GM10248 (cell line): ENCODE data around the gene KRTAP1-5.

Experiments used
- CTCF ChIA-PET: fragments of 300-600 bp; sonication (Branson Sonifier 250); formaldehyde crosslinking; extraction: SDS; loops from one replicate; lab custom pipeline; 2021; ENCODE audit warnings: antibody characterized with exemption; lab: Yijun Ruan, JAX
- POLR2A ChIA-PET: fragments of 350-650 bp; sonication (Branson Sonifier 250); formaldehyde crosslinking; extraction: SDS; loops from one replicate; lab custom pipeline; 2020; ENCODE audit warnings: antibody characterized with exemption; lab: Yijun Ruan, JAX
- DNase-seq: peaks from one replicate; pipeline ENCODE4 v3.0.0; 2012; ENCODE audit errors: extremely low spot score
- TF ChIP-seq, protein P1 (sequence below): IDR thresholded peaks from 2 replicates; pipeline ENCODE4 v1.5.1; 2012; ENCODE audit warnings: mild to moderate bottlenecking, low read depth; ENCODE audit errors: extremely low read depth, missing control alignments, control extremely low read depth

KRTAP1-5 gene

GRCh38 chr17:41024697-41025096, 2.3 kb downstream of the KRTAP1-5 start:
- TF ChIP-seq, protein P1, sequence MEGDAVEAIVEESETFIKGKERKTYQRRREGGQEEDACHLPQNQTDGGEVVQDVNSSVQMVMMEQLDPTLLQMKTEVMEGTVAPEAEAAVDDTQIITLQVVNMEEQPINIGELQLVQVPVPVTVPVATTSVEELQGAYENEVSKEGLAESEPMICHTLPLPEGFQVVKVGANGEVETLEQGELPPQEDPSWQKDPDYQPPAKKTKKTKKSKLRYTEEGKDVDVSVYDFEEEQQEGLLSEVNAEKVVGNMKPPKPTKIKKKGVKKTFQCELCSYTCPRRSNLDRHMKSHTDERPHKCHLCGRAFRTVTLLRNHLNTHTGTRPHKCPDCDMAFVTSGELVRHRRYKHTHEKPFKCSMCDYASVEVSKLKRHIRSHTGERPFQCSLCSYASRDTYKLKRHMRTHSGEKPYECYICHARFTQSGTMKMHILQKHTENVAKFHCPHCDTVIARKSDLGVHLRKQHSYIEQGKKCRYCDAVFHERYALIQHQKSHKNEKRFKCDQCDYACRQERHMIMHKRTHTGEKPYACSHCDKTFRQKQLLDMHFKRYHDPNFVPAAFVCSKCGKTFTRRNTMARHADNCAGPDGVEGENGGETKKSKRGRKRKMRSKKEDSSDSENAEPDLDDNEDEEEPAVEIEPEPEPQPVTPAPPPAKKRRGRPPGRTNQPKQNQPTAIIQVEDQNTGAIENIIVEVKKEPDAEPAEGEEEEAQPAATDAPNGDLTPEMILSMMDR: no peak
- CTCF ChIA-PET: interaction anchor here (1.5 kb wide), 1 partner anchor 159 kb away, joined by 3 read pairs; no protein-coding TSS in a partner anchor
- POLR2A ChIA-PET: no interaction called here
- DNase-seq: no peak

DNA sequence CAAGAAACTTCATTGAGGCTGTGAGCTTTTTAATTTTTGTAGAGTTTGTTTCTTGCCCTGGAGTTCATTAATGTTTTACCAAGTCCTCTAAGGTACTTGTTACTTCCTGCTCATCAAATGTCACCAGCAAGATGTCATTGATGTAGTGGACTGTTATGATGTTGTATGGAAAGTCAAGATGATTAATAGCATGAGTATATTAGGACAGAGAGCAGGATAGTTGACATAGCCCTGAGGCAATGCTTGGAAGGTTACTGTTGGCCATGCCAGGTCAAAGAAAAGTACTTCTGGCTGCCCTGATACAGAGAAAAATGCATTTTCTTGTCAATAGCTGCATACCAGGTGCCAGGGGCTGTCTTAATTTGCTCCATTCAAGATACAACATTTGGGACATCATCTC, 6.7 kb downstream of the KRTAP1-5 start:
- POLR2A ChIA-PET: no interaction called here
- CTCF ChIA-PET: interaction anchor here (1.0 kb wide), 1 partner anchor 18 kb away, joined by 3 read pairs; no protein-coding TSS in a partner anchor
- TF ChIP-seq, protein P1: no peak
- no peak for DNase-seq

DNA sequence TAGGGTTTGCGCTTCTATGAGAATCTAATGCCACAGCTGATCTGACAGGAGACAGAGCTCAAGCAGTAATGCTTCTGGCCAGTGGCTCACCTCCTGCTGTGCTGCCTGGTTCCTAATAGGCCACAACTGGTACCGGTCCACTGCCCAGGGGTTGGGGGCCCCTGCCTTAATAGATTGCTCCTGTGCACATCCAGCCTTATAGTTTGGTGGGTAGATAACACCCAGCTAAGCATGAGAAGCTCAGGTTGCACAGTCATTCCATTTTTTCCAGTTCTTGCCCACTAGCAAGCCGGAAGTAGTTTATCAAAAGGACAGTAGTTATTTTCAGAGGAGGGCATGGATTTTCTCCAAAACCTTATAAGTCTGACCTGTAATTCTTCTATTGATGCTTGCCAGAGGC, 7.6 kb downstream of the KRTAP1-5 start:
- no peak for DNase-seq
- POLR2A ChIA-PET: no interaction called here
- CTCF ChIA-PET: no interaction called here
- TF ChIP-seq, protein P1: no peak

DNA sequence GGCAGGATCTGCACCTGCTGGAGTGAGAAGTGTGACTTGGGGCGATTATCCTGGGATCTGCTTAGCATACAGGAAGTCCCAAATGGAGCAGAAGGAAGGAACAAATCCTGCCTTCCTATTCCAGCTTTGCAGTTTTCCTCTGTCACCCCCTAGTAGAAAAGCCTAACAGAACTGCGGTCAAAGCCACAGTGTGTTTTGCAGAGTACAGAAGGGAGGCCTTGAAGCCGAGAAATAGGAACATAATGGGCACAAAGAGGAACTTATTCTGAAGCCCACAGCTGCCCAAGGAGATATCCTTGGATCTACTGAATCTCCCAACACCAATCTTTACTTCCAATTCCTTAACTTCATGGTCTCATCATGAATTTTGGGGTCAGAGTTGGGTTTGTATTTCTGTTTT, 8.5 kb downstream of the KRTAP1-5 start:
- TF ChIP-seq, protein P1: no peak
- CTCF ChIA-PET: interaction anchor here (1.5 to 1.9 kb wide), 2 partner anchors 8 to 17 kb away, joined by 3 to 4 read pairs; no protein-coding TSS in a partner anchor
- no peak for DNase-seq
- POLR2A ChIA-PET: no interaction called here

DNA sequence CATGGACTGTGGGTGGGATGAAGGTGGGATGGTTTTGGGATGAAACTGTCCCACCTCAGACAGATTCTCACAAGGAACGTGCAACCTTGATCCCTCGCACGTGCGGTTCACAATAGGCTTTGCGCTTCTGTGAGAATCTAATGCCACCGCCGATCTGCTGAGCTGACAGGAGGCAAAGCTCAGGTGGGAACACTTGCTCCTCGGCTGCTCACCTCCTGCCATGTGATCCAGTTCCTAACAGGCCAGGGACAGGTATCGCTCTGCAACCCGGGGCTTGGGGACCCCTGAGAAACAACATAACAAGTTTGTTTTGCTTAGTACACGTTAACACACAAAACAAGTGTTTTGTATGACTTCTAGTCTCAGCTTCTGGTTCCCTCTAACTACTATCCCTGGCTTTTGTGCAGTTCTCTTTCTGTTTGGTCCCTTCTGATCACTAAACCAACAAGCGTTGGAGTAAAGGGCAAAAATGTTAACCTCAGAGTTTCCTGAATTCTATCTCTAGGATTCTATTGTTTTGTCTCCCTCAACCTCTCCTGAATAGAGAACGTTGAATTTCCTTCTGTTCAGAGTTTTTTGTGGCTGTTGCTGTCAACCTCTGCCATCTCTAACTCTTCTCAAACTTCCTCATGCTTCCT, 10.3 kb downstream of the KRTAP1-5 start:
- TF ChIP-seq, protein P1: no peak

DNA sequence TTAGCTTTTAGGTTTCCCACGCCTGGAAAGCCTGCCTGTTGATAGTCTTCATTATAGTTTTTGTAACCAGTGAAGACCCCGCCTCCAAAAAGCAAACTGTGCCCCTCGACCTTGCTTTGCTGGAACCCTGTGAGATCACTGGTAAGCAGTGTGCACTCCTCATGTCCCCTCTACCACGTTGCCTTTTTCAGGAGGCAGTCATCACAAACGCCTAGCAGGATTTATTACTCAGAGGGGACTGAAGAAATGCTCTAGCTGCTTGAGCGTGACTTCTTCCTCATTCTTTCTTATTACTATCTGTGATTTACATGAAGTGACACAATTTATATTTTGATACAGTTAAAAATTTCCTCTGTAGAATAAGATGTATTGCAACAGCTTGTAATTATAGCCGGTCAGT, 11.6 kb downstream of the KRTAP1-5 start:
- TF ChIP-seq, protein P1: no peak
- DNase-seq: no peak
- ChIA-PET POLR2A (no interaction called here), CTCF (interaction anchor here (0.9 to 2.3 kb wide), 2 partner anchors 13 to 255 kb away, joined by 3 to 5 read pairs; no protein-coding TSS in a partner anchor)

More for the DNA sequence above, 10.3 kb downstream of the KRTAP1-5 start:
- ChIA-PET POLR2A (no interaction called here), CTCF (interaction anchor here (1.9 to 2.3 kb wide), 2 partner anchors 10 to 12 kb away, joined by 4 to 5 read pairs; no protein-coding TSS in a partner anchor)
- DNase-seq: no peak

DNA sequence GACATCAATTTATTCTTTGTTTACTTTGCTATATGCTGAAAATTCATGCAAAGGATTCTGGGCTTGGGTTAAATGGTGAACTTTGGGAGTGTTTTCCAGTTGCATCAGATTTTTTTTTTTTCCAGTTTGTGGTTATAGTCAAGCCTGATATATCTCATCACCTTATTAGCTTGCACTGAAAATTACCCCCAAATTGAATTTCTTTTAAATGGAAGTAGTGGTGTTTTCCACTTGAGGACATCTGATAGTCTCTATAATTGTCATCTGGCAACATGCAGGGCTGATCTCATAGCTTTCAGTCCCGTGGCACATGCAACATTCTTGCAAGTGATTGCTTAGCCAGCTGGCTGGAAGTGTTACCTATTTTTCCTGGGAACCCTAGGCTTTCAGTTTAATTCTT, 13.4 kb downstream of the KRTAP1-5 start:
- ChIA-PET CTCF (no interaction called here), POLR2A (no interaction called here)
- TF ChIP-seq, protein P1: no peak
- DNase-seq: no peak
